Neural crest cell (in vitro differentiated cells): ENCODE results near the gene TNRC18. TPM values are rescaled to one million over a fixed set of nuclear protein-coding genes. Genes with fewer than 3 reads are reported as not detected.

Source experiments
- DNase-seq: peaks from one replicate; pipeline ENCODE4 v3.0.0; 2021; ENCODE audit warnings: low read depth, mixed read lengths, low spot score
- H3K27ac Mint-ChIP-seq: one replicate; pipeline ENCODE4 v1.8.0; 2021; ENCODE audit warnings: mild to moderate bottlenecking, mixed read lengths; ENCODE audit not compliant: unreplicated experiment
- H3K27me3 Mint-ChIP-seq: 2 replicates; pipeline ENCODE4 v1.8.0; 2021; ENCODE audit warnings: low read depth, mild to moderate bottlenecking, mixed read lengths
- H3K36me3 Mint-ChIP-seq: 2 replicates; pipeline ENCODE4 v1.8.0; 2021; ENCODE audit warnings: low read depth, mild to moderate bottlenecking, mixed read lengths
- H3K4me1 Mint-ChIP-seq: 2 replicates; pipeline ENCODE4 v1.8.0; 2021; ENCODE audit warnings: mixed read lengths
- H3K4me3 Mint-ChIP-seq: one replicate; pipeline ENCODE4 v1.8.0; 2021; ENCODE audit warnings: mild to moderate bottlenecking, mixed read lengths
- H3K9me3 Mint-ChIP-seq: 2 replicates; pipeline ENCODE4 v1.8.0; 2021; ENCODE audit warnings: mixed read lengths
- total RNA-seq: library from RNA; stranded (reverse); gene quantifications from 2 replicates; pipeline ENCODE4 v1.2.1, GENCODE V29; 2021
- TF ChIP-seq, protein P1 (sequence below): fragments of 200-600 bp; sonication (generic); conservative IDR thresholded peaks from 2 replicates; pipeline ENCODE4 v1.5.0; 2021; ENCODE audit warnings: antibody characterized with exemption, mild to moderate bottlenecking

TNRC18 gene
- total RNA-seq, 1 donor from 2014 or later: 69.8 TPM

DNA sequence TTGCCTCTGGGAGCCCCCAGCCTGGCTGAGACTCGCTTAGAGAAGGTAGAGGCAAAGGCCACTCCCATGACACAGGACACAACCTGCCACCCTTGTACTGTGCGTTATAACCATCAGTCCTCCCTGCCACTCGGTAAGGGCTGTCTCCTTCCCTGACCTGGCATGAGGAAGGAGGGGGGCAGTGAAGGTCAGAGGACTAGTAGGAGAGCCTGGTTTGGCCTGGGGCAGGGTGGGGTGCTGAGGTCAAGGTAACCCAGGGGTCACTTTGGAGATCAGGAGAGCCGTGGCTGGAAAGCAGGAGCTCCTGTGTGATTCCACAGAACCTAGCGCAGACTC, 6.9 kb upstream of the TNRC18 start:
- Mint-ChIP-seq H3K4me3 (peak overlapping the region; percentile 51), H3K27ac (no peak overlapping the region), H3K27me3 (peaks cover 9% of the 10 kb centered on the region), H3K9me3 (no peaks in the 10 kb centered on the region), H3K36me3 (peaks cover 13% of the 10 kb centered on the region), H3K4me1 (peaks cover 48% of the 10 kb centered on the region)
- no peak for DNase-seq
- TF ChIP-seq, protein P1, sequence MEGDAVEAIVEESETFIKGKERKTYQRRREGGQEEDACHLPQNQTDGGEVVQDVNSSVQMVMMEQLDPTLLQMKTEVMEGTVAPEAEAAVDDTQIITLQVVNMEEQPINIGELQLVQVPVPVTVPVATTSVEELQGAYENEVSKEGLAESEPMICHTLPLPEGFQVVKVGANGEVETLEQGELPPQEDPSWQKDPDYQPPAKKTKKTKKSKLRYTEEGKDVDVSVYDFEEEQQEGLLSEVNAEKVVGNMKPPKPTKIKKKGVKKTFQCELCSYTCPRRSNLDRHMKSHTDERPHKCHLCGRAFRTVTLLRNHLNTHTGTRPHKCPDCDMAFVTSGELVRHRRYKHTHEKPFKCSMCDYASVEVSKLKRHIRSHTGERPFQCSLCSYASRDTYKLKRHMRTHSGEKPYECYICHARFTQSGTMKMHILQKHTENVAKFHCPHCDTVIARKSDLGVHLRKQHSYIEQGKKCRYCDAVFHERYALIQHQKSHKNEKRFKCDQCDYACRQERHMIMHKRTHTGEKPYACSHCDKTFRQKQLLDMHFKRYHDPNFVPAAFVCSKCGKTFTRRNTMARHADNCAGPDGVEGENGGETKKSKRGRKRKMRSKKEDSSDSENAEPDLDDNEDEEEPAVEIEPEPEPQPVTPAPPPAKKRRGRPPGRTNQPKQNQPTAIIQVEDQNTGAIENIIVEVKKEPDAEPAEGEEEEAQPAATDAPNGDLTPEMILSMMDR: no peak

DNA sequence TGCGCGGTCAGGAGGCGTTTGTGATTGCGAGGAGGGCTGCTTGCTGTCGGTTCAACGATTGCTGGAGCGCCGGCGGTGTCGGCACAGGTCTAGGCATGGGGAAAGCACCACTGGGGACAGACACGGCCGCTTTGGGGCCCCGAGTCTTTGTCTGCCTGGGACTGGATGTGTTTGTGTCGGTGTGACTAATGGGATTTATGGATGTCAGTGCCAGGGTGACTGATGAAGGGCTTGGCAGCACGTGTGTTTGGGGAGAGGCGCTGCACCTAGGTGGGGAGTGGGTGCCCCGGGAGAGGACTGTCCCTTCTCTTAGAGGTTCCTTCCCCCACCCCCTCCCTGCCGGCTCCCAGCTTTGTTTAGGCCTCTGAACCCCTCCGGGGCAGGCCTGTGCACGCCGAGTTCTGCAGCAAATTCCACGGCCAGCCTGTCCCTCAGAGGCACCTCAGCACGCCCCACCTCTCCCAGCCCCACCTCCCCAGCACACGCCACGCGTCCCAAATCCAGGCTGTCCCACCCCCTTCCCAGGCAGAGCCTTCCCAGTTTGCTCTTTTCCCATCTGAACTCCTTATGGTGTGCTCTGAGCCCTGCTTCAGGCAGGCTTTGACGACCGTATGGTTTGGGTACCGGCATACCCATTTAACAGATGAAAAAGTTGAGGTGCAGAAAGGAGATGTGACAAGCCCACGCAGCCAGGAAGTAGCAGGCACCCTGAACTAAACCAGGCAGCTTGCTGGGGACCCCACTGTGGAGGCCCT, 6.4 kb upstream of the TNRC18 start:
- H3K27me3 Mint-ChIP-seq: peaks cover 12% of the 10 kb centered on the region
- no peaks in the 10 kb centered on the region for H3K9me3 Mint-ChIP-seq
- peak overlapping the region; percentile 98 for H3K27ac Mint-ChIP-seq
- TF ChIP-seq, protein P1: no peak
- peak overlapping the region; percentile 97 for H3K4me3 Mint-ChIP-seq
- peaks cover 46% of the 10 kb centered on the region for H3K4me1 Mint-ChIP-seq
- peaks cover 13% of the 10 kb centered on the region for H3K36me3 Mint-ChIP-seq
- no peak for DNase-seq

DNA sequence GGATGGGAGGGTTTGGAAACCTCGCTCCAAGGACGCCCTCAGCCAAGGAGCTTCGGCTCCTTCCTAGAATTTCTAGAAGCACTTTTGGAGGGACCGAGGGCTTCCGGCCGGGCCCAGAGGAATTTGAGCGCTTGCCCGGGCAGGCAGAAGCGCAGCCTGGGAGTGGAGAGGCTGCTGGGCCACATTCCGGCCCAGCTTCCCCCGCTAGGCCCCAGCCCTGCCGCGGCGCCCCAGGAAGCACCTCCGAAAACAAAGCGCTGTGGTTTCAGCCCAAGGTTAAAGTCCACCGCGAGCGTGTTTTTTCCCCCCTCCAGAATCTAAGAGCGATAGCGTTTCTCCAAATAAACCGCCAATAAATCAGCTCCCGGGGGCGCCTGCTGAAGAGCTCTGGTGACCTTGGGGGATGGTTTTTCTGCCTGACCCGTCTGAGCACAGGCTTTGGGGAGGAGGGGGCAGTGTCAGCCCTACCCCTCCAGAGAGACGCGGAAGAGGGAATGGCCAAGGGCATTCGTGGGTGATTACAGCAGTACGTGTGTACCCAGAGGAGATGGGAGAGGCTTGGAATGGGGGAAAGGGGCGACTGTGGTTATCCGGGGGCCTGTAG, 5.7 kb upstream of the TNRC18 start:
- H3K27me3 Mint-ChIP-seq: peaks cover 16% of the 10 kb centered on the region
- H3K36me3 Mint-ChIP-seq: peaks cover 8% of the 10 kb centered on the region
- peak overlapping the region; percentile 98 for H3K27ac Mint-ChIP-seq
- peak overlapping the region; percentile 97 for H3K4me3 Mint-ChIP-seq
- H3K9me3 Mint-ChIP-seq: no peaks in the 10 kb centered on the region
- DNase-seq: no peak
- TF ChIP-seq, protein P1: no peak
- peaks cover 42% of the 10 kb centered on the region for H3K4me1 Mint-ChIP-seq

DNA sequence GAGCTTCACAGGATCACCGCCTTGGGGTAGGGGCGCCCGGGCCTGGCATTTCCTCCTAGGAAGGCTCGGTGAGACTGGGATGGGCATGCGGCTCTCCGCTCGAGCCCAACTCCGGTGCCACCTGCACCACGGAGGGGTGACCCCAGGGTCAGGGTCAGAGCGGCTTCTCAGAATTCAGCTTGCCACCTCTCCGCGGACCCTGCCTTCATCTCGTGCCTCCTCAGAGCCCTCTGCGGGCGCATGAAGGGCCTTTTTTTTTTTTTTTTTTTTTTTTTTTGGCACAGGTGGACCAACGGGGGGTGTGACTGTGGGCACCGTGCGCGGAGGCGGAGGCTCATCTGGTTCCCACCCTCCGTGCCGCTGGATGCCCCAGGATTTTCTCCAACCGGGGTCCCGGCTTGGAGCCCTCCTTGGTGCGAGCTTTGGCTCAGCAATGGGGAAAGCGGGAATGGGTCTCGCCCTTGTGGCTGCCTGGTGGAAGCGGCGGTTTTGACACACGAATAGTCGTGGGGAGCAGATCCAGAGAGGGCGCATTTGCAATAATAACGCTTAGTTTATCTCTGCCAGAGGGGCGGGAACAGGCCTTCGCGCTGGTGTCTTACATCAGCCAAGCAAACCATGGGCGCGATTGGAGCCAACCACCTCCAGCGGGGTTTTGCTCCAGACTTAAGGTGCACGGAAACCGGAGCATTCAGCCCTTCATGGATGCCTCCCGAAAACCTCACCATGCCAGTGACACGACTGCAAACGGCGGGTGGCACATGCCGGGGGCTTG, 5.0 kb upstream of the TNRC18 start:
- Mint-ChIP-seq H3K4me1 (peaks cover 45% of the 10 kb centered on the region), H3K9me3 (no peaks in the 10 kb centered on the region), H3K4me3 (peak overlapping the region; percentile 97), H3K36me3 (peaks cover 7% of the 10 kb centered on the region), H3K27ac (peak overlapping the region; percentile 47), H3K27me3 (peaks cover 22% of the 10 kb centered on the region)
- DNase-seq: no peak
- TF ChIP-seq, protein P1: peak; percentile 29

DNA sequence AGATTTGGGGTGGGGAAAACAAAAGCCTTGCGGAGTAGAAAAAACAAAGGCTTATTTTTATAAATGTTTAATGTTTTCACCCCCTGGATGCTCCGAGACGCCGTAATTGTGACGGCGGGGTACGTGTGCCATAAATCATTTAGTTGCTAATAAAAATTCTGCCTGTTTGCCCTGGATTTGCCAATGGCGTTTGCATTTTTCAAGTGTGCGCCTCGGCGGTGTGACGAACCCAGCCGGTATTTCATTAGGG, 2.5 kb upstream of the TNRC18 start:
- TF ChIP-seq, protein P1: no peak
- no peaks in the 10 kb centered on the region for H3K9me3 Mint-ChIP-seq
- no peaks in the 10 kb centered on the region for H3K36me3 Mint-ChIP-seq
- peaks cover 37% of the 10 kb centered on the region for H3K4me1 Mint-ChIP-seq
- H3K27ac Mint-ChIP-seq: peak overlapping the region; percentile 99
- H3K27me3 Mint-ChIP-seq: peaks cover 28% of the 10 kb centered on the region
- H3K4me3 Mint-ChIP-seq: peak overlapping the region; percentile 99
- DNase-seq: no peak
